GM12891 (cell line): ENCODE measurements around the gene PRRC2C.

ENCODE experiments used
- POLR2A ChIP-seq: IDR thresholded peaks from 2 replicates; pipeline ENCODE4 v1.6.1; 2011; ENCODE audit warnings: low read depth, low read length, control low read depth
- TAF1 ChIP-seq: IDR thresholded peaks from 2 replicates; pipeline ENCODE4 v1.6.1; 2011; ENCODE audit warnings: low read depth, low read length, control low read depth

GRCh38 chr1:171640225-171640624 is 154.9 kb downstream of the PRRC2C start:
- TF ChIP-seq TAF1 = no peak
- TF ChIP-seq POLR2A = no peak
